ENCODE results near the gene LRRN3. TPM values are rescaled to one million over a fixed set of nuclear protein-coding genes. Genes with fewer than 3 reads are reported as not detected.

LRRN3 gene
- total and polyA plus RNA-seq, 5 donors: 15.3 to 44.8 (median 25.1) TPM

GRCh38 chr7:111091593-111092358 lies 849 bp downstream of the LRRN3 start:
- intact Hi-C loops (cut with DNase I): loop anchor here in 2 of 4 donors (10.0 kb wide), 2 partner anchors 393 to 497 kb away; no protein-coding TSS in a partner anchor
- Histone ChIP-seq H3K9me3 (ENCODE audit: control insufficient read depth, low read length) (no peaks in the 10 kb centered on the region), H3K4me1 (ENCODE audit: control insufficient read depth, insufficient read depth, low read length) (peaks cover 3% of the 10 kb centered on the region), H3K27ac (ENCODE audit: low read length) (peak overlapping the region; percentile 62), H3K27me3 (ENCODE audit: control insufficient read depth, insufficient read depth) (no peaks in the 10 kb centered on the region), H3K4me3 (ENCODE audit: low read length) (peak overlapping the region; percentile 98)
- DNase-seq (no peak), ATAC-seq (peak; percentile 51 to 60)
- 7% methylated on average over 3 of the region's 3 CpGs for WGBS

- DNase-seq (no peak), ATAC-seq (no peak)
- intact Hi-C loops (cut with DNase I): loop anchor here in 2 of 4 donors (10.0 kb wide), 2 partner anchors 392 to 498 kb away; no protein-coding TSS in a partner anchor
- WGBS: 38% methylated on average over 2 of the region's 2 CpGs
- Histone ChIP-seq H3K9me3 (ENCODE audit: control insufficient read depth, low read length) (no peaks in the 10 kb centered on the region), H3K27ac (ENCODE audit: low read length) (no peak overlapping the region), H3K27me3 (ENCODE audit: control insufficient read depth, insufficient read depth) (no peaks in the 10 kb centered on the region), H3K4me3 (ENCODE audit: low read length) (peak overlapping the region; percentile 98), H3K4me1 (ENCODE audit: control insufficient read depth, insufficient read depth, low read length) (peaks cover 3% of the 10 kb centered on the region)
Measured at GRCh38 chr7:111092406-111093236, 1.7 kb downstream of the LRRN3 start.

GRCh38 chr7:111093496-111093895 lies 2.6 kb downstream of the LRRN3 start:
- no peaks in the 10 kb centered on the region for H3K9me3 ChIP-seq (ENCODE audit: control insufficient read depth, low read length)
- H3K4me1 ChIP-seq (ENCODE audit: control insufficient read depth, insufficient read depth, low read length): peaks cover 3% of the 10 kb centered on the region
- peak overlapping the region; percentile 98 for H3K4me3 ChIP-seq (ENCODE audit: low read length)
- intact Hi-C loops (cut with DNase I): loop anchor here in 2 of 4 donors (10.0 kb wide), 2 partner anchors 391 to 499 kb away; no protein-coding TSS in a partner anchor
- WGBS: 75% methylated on average over 4 of the region's 4 CpGs
- peak overlapping the region; percentile 58 for H3K27ac ChIP-seq (ENCODE audit: low read length)
- H3K27me3 ChIP-seq (ENCODE audit: control insufficient read depth, insufficient read depth): no peaks in the 10 kb centered on the region
- no peak for DNase-seq
- ATAC-seq: no peak

GRCh38 chr7:111094419-111094818 lies 3.5 kb downstream of the LRRN3 start:
- WGBS: 34% methylated on average over 1 of the region's 1 CpG
- Histone ChIP-seq H3K27ac (ENCODE audit: low read length) (no peak overlapping the region), H3K9me3 (ENCODE audit: control insufficient read depth, low read length) (no peaks in the 10 kb centered on the region), H3K4me1 (ENCODE audit: control insufficient read depth, insufficient read depth, low read length) (peaks cover 3% of the 10 kb centered on the region), H3K4me3 (ENCODE audit: low read length) (no peak overlapping the region), H3K27me3 (ENCODE audit: control insufficient read depth, insufficient read depth) (no peaks in the 10 kb centered on the region)
- no peak for DNase-seq
- no peak for ATAC-seq
- intact Hi-C loops (cut with DNase I): loop anchor here in 2 of 4 donors (10.0 kb wide), 2 partner anchors 390 to 500 kb away; no protein-coding TSS in a partner anchor

GRCh38 chr7:111096997-111097396 lies 6.1 kb downstream of the LRRN3 start:
- peaks cover 3% of the 10 kb centered on the region for H3K4me1 ChIP-seq (ENCODE audit: control insufficient read depth, insufficient read depth, low read length)
- DNase-seq (no peak), ATAC-seq (no peak)
- intact Hi-C loops (cut with DNase I): loop anchor here in 2 of 4 donors (10.0 kb wide), 2 partner anchors 388 to 502 kb away; no protein-coding TSS in a partner anchor
- WGBS: 83% methylated on average over 3 of the region's 3 CpGs
- H3K4me3 ChIP-seq (ENCODE audit: low read length): no peak overlapping the region
- H3K27ac ChIP-seq (ENCODE audit: low read length): no peak overlapping the region
- H3K27me3 ChIP-seq (ENCODE audit: control insufficient read depth, insufficient read depth): no peaks in the 10 kb centered on the region
- H3K9me3 ChIP-seq (ENCODE audit: control insufficient read depth, low read length): no peaks in the 10 kb centered on the region

GRCh38 chr7:111098011-111098925 lies 7.3 kb downstream of the LRRN3 start:
- no peak overlapping the region for H3K4me3 ChIP-seq (ENCODE audit: low read length)
- intact Hi-C loops (cut with DNase I): loop anchor here in 2 of 4 donors (10.0 kb wide), 2 partner anchors 387 to 503 kb away; no protein-coding TSS in a partner anchor
- no peaks in the 10 kb centered on the region for H3K9me3 ChIP-seq (ENCODE audit: control insufficient read depth, low read length)
- peaks cover 3% of the 10 kb centered on the region for H3K4me1 ChIP-seq (ENCODE audit: control insufficient read depth, insufficient read depth, low read length)
- DNase-seq: peak in 2 of 3 donors; percentile 22 to 56
- ATAC-seq: peak; percentile 66 to 86
- no peak overlapping the region for H3K27ac ChIP-seq (ENCODE audit: low read length)
- H3K27me3 ChIP-seq (ENCODE audit: control insufficient read depth, insufficient read depth): no peaks in the 10 kb centered on the region
- WGBS: 39% methylated on average over 10 of the region's 10 CpGs

- Histone ChIP-seq H3K4me3 (ENCODE audit: low read length) (no peak overlapping the region), H3K4me1 (ENCODE audit: control insufficient read depth, insufficient read depth, low read length) (no peaks in the 10 kb centered on the region), H3K9me3 (ENCODE audit: control insufficient read depth, low read length) (no peaks in the 10 kb centered on the region), H3K27me3 (ENCODE audit: control insufficient read depth, insufficient read depth) (no peaks in the 10 kb centered on the region), H3K27ac (ENCODE audit: low read length) (no peak overlapping the region)
- no peak for ATAC-seq
- DNase-seq: no peak
- WGBS: 11% methylated on average over 1 of the region's 1 CpG
- intact Hi-C loops (cut with DNase I): loop anchor here in 2 of 4 donors (10.0 kb wide), 2 partner anchors 386 to 504 kb away; no protein-coding TSS in a partner anchor
Measured at GRCh38 chr7:111098926-111099250, 8.0 kb downstream of the LRRN3 start.

GRCh38 chr7:111101856-111102646 lies 11.1 kb downstream of the LRRN3 start:
- ATAC-seq (no peak), DNase-seq (no peak)
- no peaks in the 10 kb centered on the region for H3K9me3 ChIP-seq (ENCODE audit: control insufficient read depth, low read length)
- no peaks in the 10 kb centered on the region for H3K27me3 ChIP-seq (ENCODE audit: control insufficient read depth, insufficient read depth)
- 99% methylated on average over 1 of the region's 1 CpG for WGBS
- H3K4me1 ChIP-seq (ENCODE audit: control insufficient read depth, insufficient read depth, low read length): no peaks in the 10 kb centered on the region
- intact Hi-C loops (cut with DNase I): no loop called here
- H3K4me3 ChIP-seq (ENCODE audit: low read length): no peak overlapping the region
- H3K27ac ChIP-seq (ENCODE audit: low read length): no peak overlapping the region

- WGBS: 97% methylated on average over 4 of the region's 4 CpGs
- peaks cover 2% of the 10 kb centered on the region for H3K4me1 ChIP-seq (ENCODE audit: control insufficient read depth, insufficient read depth, low read length)
- H3K4me3 ChIP-seq (ENCODE audit: low read length): no peak overlapping the region
- no peaks in the 10 kb centered on the region for H3K9me3 ChIP-seq (ENCODE audit: control insufficient read depth, low read length)
- H3K27ac ChIP-seq (ENCODE audit: low read length): no peak overlapping the region
- ATAC-seq: no peak
- no peaks in the 10 kb centered on the region for H3K27me3 ChIP-seq (ENCODE audit: control insufficient read depth, insufficient read depth)
- DNase-seq: no peak
- intact Hi-C loops (cut with DNase I): no loop called here
Measured at GRCh38 chr7:111103136-111103535, 12.2 kb downstream of the LRRN3 start.
